SK-N-MC (cell line): ENCODE results near the gene KIF18A.

ENCODE experiments used
- EZH2 ChIP-seq: fragments of 200-600 bp; sonication (generic); IDR thresholded peaks from one replicate; pipeline ENCODE4 v1.6.1; 2017; ENCODE audit warnings: antibody characterized with exemption
- POLR2AphosphoS5 ChIP-seq: IDR thresholded peaks from 2 replicates; pipeline ENCODE4 v1.6.1; 2012; ENCODE audit warnings: mild to moderate bottlenecking, low read depth, low read length, borderline replicate concordance

GRCh38 chr11:28123151-28123581 is 15.2 kb upstream of the KIF18A start:
- TF ChIP-seq POLR2AphosphoS5 (no peak), EZH2 (no peak)
